ENCODE measurements around the gene UGT3A2. TPM values are rescaled to one million over a fixed set of nuclear protein-coding genes. Genes with fewer than 3 reads are reported as not detected.

The UGT3A2 gene
- total and polyA plus RNA-seq, 12 donors, result 0.08 to 1.7 (median 0.20) TPM; not detected in 4

DNA sequence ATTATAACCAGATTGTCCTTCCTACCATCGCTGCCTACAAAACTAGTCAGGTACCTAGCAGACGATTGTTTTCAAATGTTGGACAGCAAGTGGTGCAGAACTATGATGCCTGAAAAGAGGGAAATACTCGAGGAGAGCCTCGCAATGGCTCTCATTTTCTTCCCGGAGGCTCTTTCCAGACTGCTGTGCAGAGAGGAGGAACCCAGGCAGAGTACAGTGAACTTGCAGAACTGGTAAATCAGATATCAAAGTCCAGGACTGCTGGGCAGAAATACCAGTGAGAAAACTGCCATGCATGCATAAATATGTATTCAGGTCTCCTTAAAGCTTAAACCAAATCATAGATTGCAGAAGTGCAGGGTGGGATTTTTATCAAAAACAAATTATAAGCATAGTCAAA, 49.1 kb downstream of the UGT3A2 start:
- intact Hi-C loops (cut with DNase I), result no loop called here
- 69 to 80% (median 70%) methylated on average over 5 of the region's 5 CpGs for WGBS, 4 donors

GRCh38 chr5:36017004-36017403, 49.7 kb downstream of the UGT3A2 start:
- H3K4me1 ChIP-seq (replicated peaks in 1 of 2), result no peaks in the 10 kb centered on the region
- TF ChIP-seq, protein P1, sequence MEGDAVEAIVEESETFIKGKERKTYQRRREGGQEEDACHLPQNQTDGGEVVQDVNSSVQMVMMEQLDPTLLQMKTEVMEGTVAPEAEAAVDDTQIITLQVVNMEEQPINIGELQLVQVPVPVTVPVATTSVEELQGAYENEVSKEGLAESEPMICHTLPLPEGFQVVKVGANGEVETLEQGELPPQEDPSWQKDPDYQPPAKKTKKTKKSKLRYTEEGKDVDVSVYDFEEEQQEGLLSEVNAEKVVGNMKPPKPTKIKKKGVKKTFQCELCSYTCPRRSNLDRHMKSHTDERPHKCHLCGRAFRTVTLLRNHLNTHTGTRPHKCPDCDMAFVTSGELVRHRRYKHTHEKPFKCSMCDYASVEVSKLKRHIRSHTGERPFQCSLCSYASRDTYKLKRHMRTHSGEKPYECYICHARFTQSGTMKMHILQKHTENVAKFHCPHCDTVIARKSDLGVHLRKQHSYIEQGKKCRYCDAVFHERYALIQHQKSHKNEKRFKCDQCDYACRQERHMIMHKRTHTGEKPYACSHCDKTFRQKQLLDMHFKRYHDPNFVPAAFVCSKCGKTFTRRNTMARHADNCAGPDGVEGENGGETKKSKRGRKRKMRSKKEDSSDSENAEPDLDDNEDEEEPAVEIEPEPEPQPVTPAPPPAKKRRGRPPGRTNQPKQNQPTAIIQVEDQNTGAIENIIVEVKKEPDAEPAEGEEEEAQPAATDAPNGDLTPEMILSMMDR (IDR thresholded peaks at IDR 0.05), result no peak
- no peak for TF ChIP-seq POLR2A (IDR thresholded peaks at IDR 0.05)
- WGBS, 4 donors, result 38 to 44% (median 41%) methylated on average over 1 of the region's 1 CpG
- intact Hi-C loops (cut with DNase I), result no loop called here
- DNase-seq, result peak in 1 of 7 donors; percentile 40
- H3K9me3 ChIP-seq (replicated peaks in 1 of 3), result no peaks in the 10 kb centered on the region
- no peaks in the 10 kb centered on the region for H3K27me3 ChIP-seq
- no peaks in the 10 kb centered on the region for H3K36me3 ChIP-seq (replicated peaks in 1 of 2)
- H3K27ac ChIP-seq, result no peak overlapping the region
- no peak overlapping the region for H3K4me3 ChIP-seq

More for the DNA sequence above, 49.1 kb downstream of the UGT3A2 start:
- Histone ChIP-seq H3K9me3 (replicated peaks in 1 of 3) (no peaks in the 10 kb centered on the region), H3K27ac (no peak overlapping the region), H3K4me1 (replicated peaks in 1 of 2) (no peaks in the 10 kb centered on the region), H3K4me3 (no peak overlapping the region), H3K36me3 (replicated peaks in 1 of 2) (no peaks in the 10 kb centered on the region), H3K27me3 (no peaks in the 10 kb centered on the region)
- no peak for TF ChIP-seq POLR2A (IDR thresholded peaks at IDR 0.05)
- TF ChIP-seq, protein P1 (IDR thresholded peaks at IDR 0.05), result no peak
- DNase-seq, result no peak

DNA sequence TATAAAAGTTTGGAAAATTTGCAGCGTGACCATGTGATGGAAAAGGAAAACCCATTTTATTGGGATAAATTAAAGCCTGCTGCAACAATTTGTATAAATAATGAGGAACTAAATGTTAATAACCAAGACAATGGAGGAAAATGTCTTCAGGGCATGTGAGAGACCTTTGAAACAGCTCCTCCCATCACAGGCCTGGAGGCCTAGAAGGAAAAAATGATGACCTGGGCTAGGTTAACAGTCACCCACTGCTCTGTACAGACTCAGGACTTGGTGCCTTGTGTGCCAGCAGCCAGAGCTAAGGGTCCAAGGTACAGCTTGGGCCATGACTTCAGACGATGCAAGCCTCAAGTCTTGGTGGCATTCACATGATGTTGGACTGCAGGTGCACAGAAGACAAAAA, 53.5 kb downstream of the UGT3A2 start:
- DNase-seq, result no peak
- no peaks in the 10 kb centered on the region for H3K36me3 ChIP-seq (replicated peaks in 1 of 2)
- WGBS, 4 donors, result 74 to 91% (median 79%) methylated on average over 2 of the region's 2 CpGs

DNA sequence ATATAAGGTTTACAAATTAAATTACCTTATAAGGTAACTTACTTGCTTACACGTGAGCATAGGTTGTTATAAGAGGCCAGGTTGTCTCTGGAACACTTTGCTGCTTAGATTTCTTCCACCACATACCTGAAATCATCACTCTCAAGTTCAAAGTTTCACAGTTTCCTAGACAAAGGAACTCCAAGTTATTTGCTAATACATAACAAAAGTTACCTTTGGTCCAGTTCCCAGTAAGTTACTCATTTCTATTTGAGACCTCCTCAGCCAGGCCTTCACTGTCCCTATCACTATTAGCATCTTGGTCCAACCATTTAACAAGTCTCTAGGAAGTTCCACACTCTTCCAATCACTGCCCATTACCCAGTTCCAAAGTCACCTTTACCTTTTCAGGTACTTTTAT, 57.0 kb downstream of the UGT3A2 start:
- H3K4me3 ChIP-seq, result no peak overlapping the region
- no peaks in the 10 kb centered on the region for H3K4me1 ChIP-seq (replicated peaks in 1 of 2)
- 46 to 64% (median 59%) methylated on average over 1 of the region's 1 CpG for WGBS, 4 donors
- H3K27me3 ChIP-seq, result no peaks in the 10 kb centered on the region
- DNase-seq, result no peak
- intact Hi-C loops (cut with DNase I), result no loop called here
- no peaks in the 10 kb centered on the region for H3K36me3 ChIP-seq (replicated peaks in 1 of 2)
- H3K9me3 ChIP-seq (replicated peaks in 1 of 3), result no peaks in the 10 kb centered on the region
- TF ChIP-seq, protein P1 (IDR thresholded peaks at IDR 0.05), result no peak
- no peak for TF ChIP-seq POLR2A (IDR thresholded peaks at IDR 0.05)
- no peak overlapping the region for H3K27ac ChIP-seq

More for the DNA sequence above, 53.5 kb downstream of the UGT3A2 start:
- no peaks in the 10 kb centered on the region for H3K9me3 ChIP-seq (replicated peaks in 1 of 3)
- no peaks in the 10 kb centered on the region for H3K27me3 ChIP-seq
- H3K4me3 ChIP-seq, result no peak overlapping the region
- H3K27ac ChIP-seq, result no peak overlapping the region
- intact Hi-C loops (cut with DNase I), result no loop called here
- TF ChIP-seq, protein P1 (IDR thresholded peaks at IDR 0.05), result no peak
- no peak for TF ChIP-seq POLR2A (IDR thresholded peaks at IDR 0.05)
- no peaks in the 10 kb centered on the region for H3K4me1 ChIP-seq (replicated peaks in 1 of 2)
